ENCODE results near the gene MAST4.
"Not testable (repeated sequence)": the region's sequence is repeated elsewhere in the genome, so short reads cannot be mapped to it uniquely, and the experiment has no call there.

MAST4 gene

GRCh38 chr5:66647146-66647856, 51.1 kb downstream of the MAST4 start:
- no peak for DNase-seq (ENCODE audit: low spot score)

DNA sequence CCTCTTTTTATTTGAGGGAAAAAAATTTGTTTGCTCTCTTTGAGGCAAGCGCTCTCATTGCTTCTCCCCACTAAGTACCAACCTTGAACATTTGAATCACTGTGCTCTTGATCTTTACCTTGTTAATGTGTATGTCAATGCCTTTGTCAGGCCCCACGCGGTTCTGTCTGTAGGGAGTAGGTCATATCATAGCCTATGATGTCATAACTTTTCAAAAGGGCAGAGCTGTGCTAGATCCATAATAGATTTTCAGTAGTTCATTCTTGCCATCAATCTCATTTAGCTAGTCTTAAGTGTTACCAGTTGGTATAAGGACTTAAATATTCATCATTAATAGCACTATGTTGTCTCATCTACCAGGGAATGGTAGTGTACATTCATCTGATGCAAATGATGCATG, 56.6 kb downstream of the MAST4 start:
- DNase-seq (ENCODE audit: low spot score) = no peak

- no peak for DNase-seq (ENCODE audit: low spot score)
These were observed 57.1 kb downstream of the MAST4 start for GRCh38 chr5:66653325-66653724.

GRCh38 chr5:66655395-66656324, 59.5 kb downstream of the MAST4 start:
- DNase-seq (ENCODE audit: low spot score) = no peak

DNA sequence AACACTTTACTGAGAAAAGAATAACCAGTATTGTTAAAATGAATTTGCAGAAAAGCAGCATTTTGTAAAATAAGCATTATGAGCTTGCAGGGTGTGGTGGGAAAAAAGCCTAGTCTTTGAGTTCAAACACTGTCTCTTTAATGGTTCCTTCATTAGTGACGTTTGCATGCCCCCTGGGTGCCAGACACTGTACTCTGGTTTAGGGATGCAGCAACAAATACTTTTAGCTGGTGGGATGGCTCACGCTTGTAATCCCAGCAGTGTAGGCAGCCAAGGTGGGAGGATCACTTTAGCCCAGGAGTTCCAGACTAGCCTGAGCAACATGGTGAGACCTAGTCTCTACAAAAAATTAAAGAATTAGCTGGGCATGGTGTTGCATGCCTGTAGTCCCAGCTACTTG, 62.3 kb downstream of the MAST4 start:
- no peak for DNase-seq (ENCODE audit: low spot score)

DNA sequence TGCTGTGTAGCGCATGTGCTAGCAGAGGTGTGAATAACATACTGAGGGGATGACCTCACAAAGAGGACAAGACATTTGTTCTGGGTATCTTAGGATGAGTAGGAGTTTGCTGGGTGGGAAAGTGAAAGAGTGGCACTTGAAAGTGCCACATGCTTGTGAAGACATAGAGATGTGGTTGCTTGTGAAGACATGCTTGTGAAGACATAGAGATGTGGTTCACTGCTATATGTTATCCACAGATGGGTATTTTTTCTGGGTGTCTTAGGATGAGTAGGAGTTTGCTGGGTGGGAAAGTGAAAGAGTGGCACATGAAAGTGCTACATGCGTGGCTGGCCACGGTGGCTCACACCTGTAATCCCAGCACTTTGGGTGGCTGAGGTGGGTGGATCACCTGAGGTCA, 63.6 kb downstream of the MAST4 start:
- DNase-seq (ENCODE audit: low spot score) = no peak

DNA sequence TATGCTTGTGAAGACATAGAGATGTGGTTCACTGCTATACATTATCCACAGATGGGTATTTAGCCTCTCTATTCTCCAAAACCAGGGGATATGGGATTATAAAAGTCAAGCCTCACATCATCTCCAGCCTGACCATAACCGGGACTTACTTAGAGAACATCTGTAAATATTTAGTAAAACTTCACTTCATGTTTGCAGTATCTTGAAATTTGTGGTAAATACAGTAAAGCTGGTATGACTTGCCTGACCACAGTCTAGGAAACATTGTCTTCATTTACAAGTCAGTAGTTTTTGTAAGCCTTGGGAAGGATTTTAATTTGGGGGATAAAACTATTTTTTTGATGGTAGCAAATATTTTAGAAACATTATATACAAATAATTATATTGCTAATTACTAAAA, 64.2 kb downstream of the MAST4 start:
- DNase-seq (ENCODE audit: low spot score) = no peak

GRCh38 chr5:66661149-66661548, 65.0 kb downstream of the MAST4 start:
- DNase-seq (ENCODE audit: low spot score) = no peak

GRCh38 chr5:66666778-66667177, 70.6 kb downstream of the MAST4 start:
- DNase-seq (ENCODE audit: low spot score) = no peak

- no peak for DNase-seq (ENCODE audit: low spot score)
These were observed 73.1 kb downstream of the MAST4 start for GRCh38 chr5:66669086-66669861.

DNA sequence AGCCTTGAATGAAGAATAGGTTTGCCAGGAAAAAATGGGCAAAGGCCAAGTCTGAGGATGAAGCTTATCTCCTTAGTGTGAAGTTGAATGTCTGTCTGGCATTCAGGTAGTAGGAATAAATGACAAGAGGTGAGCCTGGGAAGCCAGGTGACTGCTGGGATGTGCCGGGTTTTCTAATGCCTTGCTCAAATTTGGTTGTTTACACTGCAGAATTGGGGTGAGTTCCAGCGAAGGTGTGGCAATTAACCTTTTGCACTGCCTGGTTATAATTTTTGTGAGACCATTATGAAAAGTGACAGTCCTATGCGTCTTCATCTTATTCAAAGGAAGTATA, 73.6 kb downstream of the MAST4 start:
- no peak for DNase-seq (ENCODE audit: low spot score)

GRCh38 chr5:66671305-66671704, 75.1 kb downstream of the MAST4 start:
- no peak for DNase-seq (ENCODE audit: low spot score)

DNA sequence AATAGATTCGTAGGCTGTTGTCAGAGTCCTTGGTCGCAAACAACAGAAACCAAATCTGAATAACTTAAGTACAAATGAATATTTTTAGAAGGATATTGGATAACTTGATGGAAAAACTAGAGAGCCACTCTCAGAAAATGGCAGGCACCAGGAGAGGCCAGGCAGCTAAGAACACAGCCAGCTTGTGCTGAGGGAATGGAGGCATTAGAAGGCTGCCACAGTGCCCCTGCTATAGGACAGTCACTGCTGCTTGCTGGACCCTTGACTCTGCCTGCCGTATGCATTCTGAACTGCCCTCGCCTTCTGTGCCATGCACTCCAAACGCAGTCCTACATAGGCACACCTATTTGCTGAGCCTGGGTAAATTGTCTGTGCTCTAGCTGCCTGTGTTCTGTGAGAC, 78.6 kb downstream of the MAST4 start:
- DNase-seq (ENCODE audit: low spot score) = no peak

DNA sequence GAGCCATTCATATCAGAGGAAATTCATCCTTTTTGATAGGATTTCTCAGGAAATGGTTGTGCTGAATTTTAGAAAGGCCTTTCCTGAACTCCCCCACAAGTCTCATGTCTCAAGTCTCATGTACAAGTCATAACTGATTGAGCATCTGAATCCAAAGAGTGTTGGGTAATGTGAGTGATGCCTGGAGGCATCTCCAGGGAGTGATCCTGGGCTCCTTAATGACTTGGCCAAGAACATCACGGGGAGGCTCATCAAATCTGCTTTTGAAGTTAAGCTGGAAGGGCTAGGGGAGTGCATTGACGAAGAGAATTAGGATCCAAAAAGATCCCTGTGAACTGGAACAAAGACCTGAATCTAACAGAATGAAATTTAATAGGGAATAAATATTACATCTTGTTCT, 79.2 kb downstream of the MAST4 start:
- DNase-seq (ENCODE audit: low spot score) = no peak

GRCh38 chr5:66680221-66680620, 84.0 kb downstream of the MAST4 start:
- DNase-seq (ENCODE audit: low spot score) = no peak

GRCh38 chr5:66680804-66681203, 84.6 kb downstream of the MAST4 start:
- DNase-seq (ENCODE audit: low spot score) = no peak

- no peak for DNase-seq (ENCODE audit: low spot score)
These were observed 88.5 kb downstream of the MAST4 start for GRCh38 chr5:66684663-66685062.

DNA sequence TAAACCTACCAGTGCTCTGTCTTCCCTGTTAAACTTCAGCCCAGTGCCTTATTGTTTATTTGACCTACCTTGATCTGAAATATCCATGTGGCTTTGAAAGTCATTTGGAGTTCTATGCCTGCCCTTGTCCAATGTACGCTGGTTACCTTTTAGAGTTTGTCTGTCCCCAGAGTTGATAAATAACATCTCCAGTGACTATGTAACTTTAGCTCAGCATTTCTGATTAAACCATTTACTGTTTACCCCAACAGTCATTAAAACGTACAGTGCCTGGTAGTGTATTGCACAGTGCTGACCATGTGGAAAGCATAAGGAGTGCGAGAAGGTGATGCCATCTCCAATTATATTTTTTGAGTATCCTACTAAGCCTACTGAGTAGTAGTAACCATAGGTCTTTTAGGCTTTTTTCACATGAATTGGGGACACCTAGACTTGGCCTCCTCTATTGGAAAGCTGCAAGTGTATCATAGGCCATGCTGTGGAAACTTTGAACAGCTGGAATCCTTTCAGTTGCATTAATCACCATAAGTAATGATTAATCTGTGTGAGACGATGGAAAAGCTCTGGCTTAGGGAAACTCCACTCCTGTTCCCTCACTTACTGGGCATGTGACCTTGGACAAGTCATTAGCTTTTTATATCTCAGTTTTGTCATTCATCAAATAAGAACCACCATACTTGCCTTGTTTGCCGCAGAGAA, 93.5 kb downstream of the MAST4 start:
- no peak for DNase-seq (ENCODE audit: low spot score)

GRCh38 chr5:66694036-66694435, 97.8 kb downstream of the MAST4 start:
- DNase-seq (ENCODE audit: low spot score) = no peak

GRCh38 chr5:66695840-66696239, 99.6 kb downstream of the MAST4 start:
- not testable (repeated sequence) for DNase-seq (ENCODE audit: low spot score)

DNA sequence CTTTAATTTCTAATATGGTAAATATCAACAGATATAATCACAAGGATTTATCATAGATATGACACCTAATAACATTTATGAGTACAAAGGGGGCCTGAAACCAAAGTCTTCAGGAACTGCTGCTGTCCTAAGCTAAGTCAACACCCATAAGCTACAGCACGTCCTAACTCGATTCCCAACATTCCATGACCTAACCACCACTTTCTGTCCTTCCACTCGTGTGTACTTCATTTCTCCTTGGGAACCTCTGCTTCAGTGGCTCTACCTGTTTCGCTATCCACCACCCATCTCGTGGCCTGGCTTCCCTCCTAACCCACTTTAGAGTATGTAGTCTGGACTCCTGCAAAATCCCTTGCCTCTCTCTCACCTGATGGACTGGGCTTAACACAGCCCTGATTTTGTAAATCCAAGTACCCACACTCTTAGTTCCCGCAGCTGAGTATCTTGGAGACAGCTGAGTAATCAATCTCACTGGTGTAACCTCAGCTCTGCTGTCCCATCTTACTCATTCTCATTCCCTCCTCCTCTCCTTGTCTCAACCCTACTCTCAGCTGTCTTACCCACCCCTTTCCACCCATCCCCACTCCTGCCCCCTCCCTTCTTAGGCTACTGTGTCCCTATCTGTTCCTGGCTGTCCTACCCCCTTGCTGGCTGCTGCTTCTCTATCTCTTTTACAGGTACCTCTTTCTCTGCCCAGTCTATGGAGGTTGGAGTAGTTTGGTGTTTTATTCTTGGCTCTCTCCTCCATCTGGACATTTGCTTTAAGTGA, 101.8 kb downstream of the MAST4 start:
- DNase-seq (ENCODE audit: low spot score) = no peak
